CD4-positive, alpha-beta T cell treated with Interleukin-15 for 1 hour (primary cell): ENCODE measurements around the gene ADAMTSL2.

Experiments used
- DNase-seq: peaks from one replicate; pipeline ENCODE4 v3.0.0-alpha.2; 2020

ADAMTSL2 gene

DNA sequence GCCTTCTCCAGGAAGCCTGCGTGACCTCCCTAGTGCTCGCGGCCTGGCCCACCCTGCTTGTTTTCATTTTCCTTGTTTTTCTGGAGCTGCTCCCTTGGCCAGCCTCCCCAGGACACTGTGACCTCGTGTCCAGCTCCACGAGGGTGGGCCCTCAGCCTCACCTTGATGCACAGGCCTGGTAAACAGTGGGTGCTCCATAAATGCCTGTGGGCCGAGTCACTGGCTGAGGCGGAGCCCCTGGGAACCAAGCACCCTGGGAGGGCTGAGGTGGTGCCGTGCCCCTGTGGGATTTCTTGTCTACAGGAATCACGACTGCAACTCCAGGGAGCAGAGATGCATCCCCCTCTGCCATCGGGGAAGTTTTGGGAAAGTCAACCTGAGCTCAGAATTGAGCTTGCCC is 57.5 kb downstream of the ADAMTSL2 start:
- no peak for DNase-seq

GRCh38 chr9:133592731-133593409 is 58.4 kb downstream of the ADAMTSL2 start:
- DNase-seq: no peak

GRCh38 chr9:133593587-133594253 is 59.2 kb downstream of the ADAMTSL2 start:
- no peak for DNase-seq

DNA sequence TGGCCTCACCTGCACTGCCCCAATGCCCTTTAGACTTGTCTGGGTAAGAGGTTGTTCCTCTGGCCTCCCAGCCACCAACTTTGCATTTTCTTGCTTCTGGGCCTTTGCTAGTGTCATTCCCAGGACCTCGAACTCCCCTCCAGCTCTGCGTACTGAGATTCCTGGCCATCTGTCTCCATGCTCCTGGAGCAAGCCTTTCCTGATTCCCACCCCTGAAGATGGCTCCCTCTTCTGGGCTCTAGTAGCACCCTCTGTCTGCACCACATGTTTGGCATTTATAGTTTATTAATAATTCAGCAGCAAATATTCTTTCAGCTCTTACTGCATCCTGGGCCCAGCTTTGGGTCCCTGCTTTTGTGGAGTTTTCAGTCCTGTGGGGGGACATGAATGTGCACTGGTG is 59.8 kb downstream of the ADAMTSL2 start:
- DNase-seq: no peak

DNA sequence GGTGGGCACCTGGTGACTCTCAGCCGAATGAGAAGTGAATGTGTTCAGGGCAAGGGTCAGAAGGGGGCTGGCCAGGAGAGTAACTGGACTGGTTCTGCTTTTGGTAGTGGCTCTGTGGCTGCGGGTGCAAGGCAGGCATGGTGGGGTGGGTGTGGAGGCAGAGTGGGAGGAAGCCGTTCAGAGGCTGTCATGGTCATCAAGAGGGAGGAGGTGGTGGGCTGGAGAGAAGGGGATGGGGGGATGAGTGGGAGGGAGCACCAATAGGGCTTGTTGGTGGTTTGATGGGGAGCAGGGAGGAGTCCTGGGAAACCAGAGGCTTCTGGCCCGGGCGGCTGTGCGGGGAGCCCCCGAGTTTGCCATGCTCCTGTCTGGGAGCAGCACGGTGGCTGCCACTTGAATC is 61.4 kb downstream of the ADAMTSL2 start:
- no peak for DNase-seq

GRCh38 chr9:133597316-133597957 is 62.9 kb downstream of the ADAMTSL2 start:
- DNase-seq: no peak

- DNase-seq: no peak
Measured at GRCh38 chr9:133598978-133599377, 64.5 kb downstream of the ADAMTSL2 start.

DNA sequence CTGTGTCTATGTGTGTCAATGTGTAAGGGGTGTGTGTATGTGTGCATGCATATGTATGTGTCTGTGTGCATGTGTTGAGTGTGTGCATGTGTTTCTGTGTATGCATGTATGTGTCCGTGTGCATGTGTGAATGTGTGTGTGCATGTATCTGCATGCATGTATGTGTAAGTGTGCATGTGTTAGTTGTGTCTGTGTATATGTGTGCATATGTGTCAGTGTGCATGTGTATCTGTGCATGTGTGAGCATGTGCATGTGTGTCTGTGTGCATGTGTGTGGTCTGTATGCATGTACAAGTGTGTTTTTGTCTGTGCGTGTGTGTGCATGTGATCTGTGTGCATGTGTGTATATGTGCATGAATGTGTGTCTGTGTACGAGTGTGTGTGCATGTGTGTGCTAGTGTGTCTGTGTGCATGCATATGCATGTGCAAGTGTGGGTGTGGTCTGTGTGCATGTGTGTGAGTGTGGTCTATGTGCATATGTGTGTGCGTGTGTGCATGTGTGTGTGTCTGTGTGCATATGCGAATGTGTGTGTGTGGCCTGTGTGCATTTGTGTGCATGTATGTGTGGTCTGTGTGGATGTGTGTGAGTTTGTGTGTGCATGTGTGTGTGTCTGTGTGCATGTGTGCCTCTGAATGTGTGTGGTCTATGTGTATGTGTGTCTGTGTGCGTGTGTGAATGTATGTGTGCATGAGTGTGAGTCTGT is 65.1 kb downstream of the ADAMTSL2 start:
- DNase-seq: no peak

GRCh38 chr9:133600739-133601138 is 66.2 kb downstream of the ADAMTSL2 start:
- no peak for DNase-seq

DNA sequence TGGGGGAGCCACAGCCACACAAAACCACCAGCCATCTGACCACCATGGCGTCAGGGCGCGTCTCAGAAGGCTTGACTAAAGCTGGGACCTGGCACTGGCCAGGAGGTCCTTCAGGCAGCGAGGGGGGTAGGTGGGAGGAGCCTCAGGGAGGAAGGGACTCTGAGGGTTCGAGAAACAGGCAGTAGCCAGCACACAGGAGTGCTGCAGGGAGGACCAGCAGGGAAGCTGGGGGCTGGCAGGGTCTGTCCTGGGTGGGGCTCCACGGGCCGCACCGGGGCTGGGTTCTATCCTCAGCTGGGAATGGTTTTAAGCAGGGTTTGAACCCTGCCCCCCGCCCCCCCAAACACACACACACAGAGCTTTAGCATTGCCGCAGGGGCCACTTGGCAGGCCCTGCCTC is 67.2 kb downstream of the ADAMTSL2 start:
- DNase-seq: no peak

GRCh38 chr9:133602277-133602676 is 67.8 kb downstream of the ADAMTSL2 start:
- DNase-seq: no peak

DNA sequence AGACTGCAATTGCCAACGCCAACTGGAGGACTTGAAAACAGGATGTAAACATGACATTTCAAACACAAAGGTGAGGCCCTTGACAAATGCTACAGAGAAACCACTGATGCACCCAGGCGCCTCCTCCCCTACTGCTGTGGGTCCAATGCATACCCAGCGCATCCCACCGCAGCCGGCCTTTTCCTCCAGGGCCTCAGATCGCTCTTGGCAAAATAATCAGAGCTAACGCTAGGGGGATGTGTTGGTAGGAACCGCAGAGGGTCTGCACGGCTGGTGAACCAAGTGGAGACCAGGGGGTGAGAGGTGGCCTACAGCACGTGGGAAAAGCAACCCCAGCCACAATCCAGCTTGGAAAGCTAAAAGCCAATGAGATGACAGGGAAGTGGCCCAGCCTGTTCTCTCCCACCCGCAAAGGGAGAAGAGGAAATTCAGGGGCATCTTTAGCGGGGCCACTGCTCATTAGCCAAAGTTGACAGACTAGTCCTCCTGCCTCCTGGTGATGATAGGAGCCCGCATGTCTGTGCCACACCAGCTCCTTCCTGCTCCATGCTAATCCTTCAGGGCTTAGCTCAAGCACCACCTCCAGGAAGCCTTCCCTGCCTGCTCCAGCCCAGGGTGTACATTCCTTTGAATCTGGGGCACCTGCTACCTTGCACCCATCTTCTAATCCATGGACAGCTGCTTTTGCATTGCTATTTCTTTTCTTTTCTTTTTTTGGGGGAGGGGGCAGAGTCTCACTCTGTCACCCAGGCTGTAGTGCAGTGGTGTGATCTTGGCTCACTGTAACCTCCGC is 68.8 kb downstream of the ADAMTSL2 start:
- DNase-seq: no peak

GRCh38 chr9:133604214-133604613 is 69.7 kb downstream of the ADAMTSL2 start:
- no peak for DNase-seq

GRCh38 chr9:133604856-133605255 is 70.4 kb downstream of the ADAMTSL2 start:
- no peak for DNase-seq

DNA sequence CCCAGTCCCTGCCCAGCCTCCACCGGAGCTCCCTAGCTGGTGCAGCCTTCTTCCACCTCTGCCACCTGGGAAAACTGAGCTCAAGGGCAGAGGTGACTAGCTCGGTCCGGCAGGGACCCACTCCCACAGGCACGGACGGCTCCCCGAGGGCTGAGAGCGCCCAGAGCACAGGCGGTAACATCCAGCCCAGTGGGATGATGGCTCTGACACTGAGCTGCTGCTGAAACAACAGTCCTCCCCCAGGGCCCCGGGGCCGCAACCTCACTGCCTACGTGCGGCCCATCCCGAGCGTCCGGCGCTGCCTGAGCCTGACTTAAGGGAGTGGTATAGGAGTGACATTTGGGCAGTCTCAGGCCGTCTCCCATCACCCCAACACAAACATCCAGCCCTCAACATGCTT is 70.9 kb downstream of the ADAMTSL2 start:
- no peak for DNase-seq

DNA sequence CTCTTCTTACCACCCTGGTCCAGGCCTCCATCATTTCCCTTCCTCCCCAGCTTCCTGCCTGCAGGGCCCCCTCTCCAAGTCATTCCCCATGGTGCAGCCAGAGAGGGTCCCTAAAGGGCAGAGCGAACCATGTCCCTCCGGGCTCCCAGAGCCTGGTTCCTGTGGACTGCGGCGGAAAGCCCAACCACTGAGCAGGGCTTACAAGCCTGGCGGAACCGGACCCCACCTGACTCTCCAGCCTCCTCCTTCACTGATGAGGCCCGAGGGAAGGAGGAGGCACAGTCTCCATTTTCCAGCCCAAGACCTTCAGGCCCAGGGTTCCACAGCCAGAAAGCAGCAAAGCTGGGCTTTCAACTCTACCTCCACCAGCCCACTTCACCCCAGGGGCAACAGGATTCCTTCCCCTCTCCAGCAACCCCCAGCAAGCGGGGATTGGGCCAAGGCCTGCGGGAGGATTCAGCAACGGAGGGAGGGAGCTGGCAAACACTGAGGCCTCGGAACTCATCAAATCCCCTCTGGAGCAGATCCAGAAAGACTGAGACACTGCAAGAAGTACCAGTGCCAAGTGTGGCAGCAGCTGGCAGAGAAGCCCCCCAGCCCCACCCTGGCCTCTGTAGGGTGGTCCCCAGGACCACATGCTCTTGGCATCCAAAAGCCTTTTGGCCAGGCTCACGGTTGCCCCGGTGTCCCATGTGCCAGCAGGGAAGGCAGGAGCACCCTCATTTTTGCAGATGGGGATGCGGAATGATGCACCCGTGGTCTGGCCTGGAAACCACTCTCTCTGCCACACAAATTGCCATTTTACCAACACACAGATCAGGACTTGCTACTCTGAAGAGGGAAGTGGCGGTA is 71.6 kb downstream of the ADAMTSL2 start:
- no peak for DNase-seq

- DNase-seq: no peak
Measured at GRCh38 chr9:133606708-133607025, 72.2 kb downstream of the ADAMTSL2 start.

DNA sequence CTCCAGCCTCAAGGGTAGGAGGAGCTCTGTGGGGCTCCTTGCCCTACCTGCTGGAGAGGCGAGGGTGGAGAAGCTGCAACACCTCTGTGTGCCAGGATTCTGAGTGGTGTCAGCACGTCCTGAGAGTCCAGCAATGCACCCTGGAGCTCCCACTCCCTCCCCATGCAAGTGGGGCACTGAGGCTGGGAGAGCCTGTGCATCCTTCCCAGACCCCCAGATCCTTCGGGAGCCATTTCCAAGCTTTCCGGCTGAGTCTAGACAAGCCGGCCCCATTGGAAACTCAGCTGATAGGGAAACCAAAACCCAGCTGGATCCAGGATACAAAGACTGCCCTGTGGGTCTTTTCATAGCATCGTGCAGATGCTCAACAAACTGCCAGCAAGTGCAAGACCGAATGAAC is 72.9 kb downstream of the ADAMTSL2 start:
- DNase-seq: no peak

GRCh38 chr9:133607976-133608375 is 73.5 kb downstream of the ADAMTSL2 start:
- DNase-seq: no peak

DNA sequence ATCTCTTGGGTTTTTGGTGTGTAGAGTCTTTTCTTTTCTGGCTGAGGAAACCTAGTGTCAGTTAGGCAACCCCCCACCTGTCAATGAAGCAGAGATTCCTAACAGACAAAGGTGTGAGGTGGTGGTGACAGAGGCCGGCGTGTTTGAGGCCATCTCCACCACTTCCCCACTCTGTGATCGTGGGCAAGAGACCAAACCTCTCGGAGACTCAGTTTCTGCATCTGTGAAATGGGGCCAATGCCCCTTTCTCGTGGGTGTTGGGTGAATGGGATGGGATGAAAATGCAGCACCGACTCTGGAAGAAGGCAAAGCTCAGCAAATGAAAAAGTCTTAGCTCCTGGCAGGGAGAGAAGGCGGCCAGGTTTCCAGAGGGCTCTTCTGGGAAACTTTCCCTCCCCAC is 73.9 kb downstream of the ADAMTSL2 start:
- no peak for DNase-seq

- DNase-seq: no peak
Measured at GRCh38 chr9:133608889-133609288, 74.4 kb downstream of the ADAMTSL2 start.
